K562 (cell line): ENCODE results near the gene DSP. TPM values are rescaled to one million over a fixed set of nuclear protein-coding genes. Genes with fewer than 3 reads are reported as not detected.

Source experiments
- ATAC-seq: fragments of 200-7000 bp; cut with Tn5 transposase; 3 replicates; pipeline ENCODE4 v1.9.1; 2020; ENCODE audit warnings: moderate library complexity
- BruUV-seq: library from RNA; stranded (reverse); fragments of 400-500 nt; replicated peaks from 2 replicates; lab custom pipeline; 2021; lab: Mats Ljungman, UMichigan
- CTCF ChIA-PET: fragments of 300-600 bp; formaldehyde crosslinking; extraction: SDS; loops from one replicate; lab custom pipeline; 2021; ENCODE audit warnings: low intra/inter-chr PET ratio; lab: Yijun Ruan, JAX
- POLR2A ChIA-PET: fragments of 300-600, 350-650 bp; sonication (Branson Sonifier 250); formaldehyde crosslinking; extraction: SDS; loops from one replicate; lab custom pipeline; 2021; ENCODE audit warnings: antibody characterized with exemption, inconsistent platforms; lab: Yijun Ruan, JAX
- DNase-seq, 4 experiments: peaks; one replicate each; pipeline versions ENCODE4 v3.0.0 to v3.0.0-alpha.2; 2011 to 2018; ENCODE audit warnings: low spot score in 3 of 4, mixed read lengths in 3 of 4; ENCODE audit errors: extremely low read depth in 1 of 4
- FAIRE-seq: peaks from 2 replicates; lab custom pipeline; 2011; peaks lifted over from hg19 to GRCh38; lab: Jason Lieb, UNC
- H2AFZ ChIP-seq: 2 replicates; pipeline ENCODE4 v1.6.0; 2011; ENCODE audit warnings: low read depth, low read length, control low read depth, inconsistent platforms
- H3K27ac ChIP-seq: fragments of 200-600 bp; 3 replicates; pipeline ENCODE4 v1.8.0; 2011; ENCODE audit warnings: low read depth, mild to moderate bottlenecking, control low read depth, inconsistent platforms, low read length, moderate library complexity, mixed read lengths; ENCODE audit errors: extremely low read depth
- H3K27me3 ChIP-seq, 2 experiments: fragments of 300-600 bp in 1 of 2; 2 replicates in 1 of 2; 3 replicates in 1 of 2; pipeline versions ENCODE4 v1.6.0 to v1.8.0; 2011; ENCODE audit warnings: inconsistent platforms in 2 of 2, low read length in 2 of 2, mild to moderate bottlenecking in 1 of 2, mixed read lengths in 1 of 2, moderate library complexity in 1 of 2; ENCODE audit not compliant: control insufficient read depth in 2 of 2, insufficient read depth in 2 of 2
- H3K36me3 ChIP-seq: fragments of 300-600 bp; 3 replicates; pipeline ENCODE4 v1.8.0; 2011; ENCODE audit warnings: mild to moderate bottlenecking, low read length, inconsistent platforms; ENCODE audit not compliant: control insufficient read depth, insufficient read depth
- H3K4me1 ChIP-seq, 2 experiments: fragments of 200-600 bp in 1 of 2; replicated peaks in 1 of 2; 2 replicates in 1 of 2; 3 replicates in 1 of 2; pipeline versions ENCODE4 v1.5.1 to v1.8.0; 2011; ENCODE audit warnings: inconsistent platforms in 2 of 2, low read length in 2 of 2, mild to moderate bottlenecking in 1 of 2, mixed read lengths in 1 of 2, moderate library complexity in 1 of 2; ENCODE audit not compliant: control insufficient read depth in 2 of 2, insufficient read depth in 2 of 2
- H3K4me2 ChIP-seq: 2 replicates; pipeline ENCODE4 v1.6.1; 2011; ENCODE audit warnings: low read length, control low read depth, inconsistent platforms, mixed read lengths; ENCODE audit not compliant: insufficient read depth
- H3K4me3 ChIP-seq: fragments of 200-600 bp; sonication (generic), shearing (Covaris generic); 2 replicates; pipeline ENCODE4 v1.5.1; 2016; ENCODE audit warnings: control low read depth, inconsistent platforms
- H3K79me2 ChIP-seq: fragments of 200-600 bp; 3 replicates; pipeline ENCODE4 v1.8.0; 2011; ENCODE audit warnings: low read length, inconsistent platforms; ENCODE audit not compliant: control insufficient read depth, insufficient read depth
- H3K9ac ChIP-seq, 2 experiments: 2 replicates each; pipeline versions ENCODE4 v1.6.0 to v1.6.1; 2011; ENCODE audit warnings: low read depth in 2 of 2, low read length in 2 of 2, control low read depth in 1 of 2, inconsistent platforms in 1 of 2, mild to moderate bottlenecking in 1 of 2, mixed read lengths in 1 of 2; ENCODE audit not compliant: insufficient read depth in 1 of 2
- H3K9me1 ChIP-seq: one replicate; pipeline ENCODE4 v1.6.0; 2011; ENCODE audit warnings: inconsistent platforms, mild to moderate bottlenecking, low read length, moderate library complexity; ENCODE audit not compliant: control insufficient read depth, insufficient read depth
- H3K9me3 ChIP-seq: replicated peaks from 2 replicates; pipeline ENCODE4 v1.5.1; 2011; ENCODE audit warnings: low read depth, low read length, inconsistent platforms; ENCODE audit not compliant: control insufficient read depth, insufficient read depth
- H4K20me1 ChIP-seq: replicated peaks from 2 replicates; pipeline ENCODE4 v1.6.1; 2011; ENCODE audit warnings: low read length, inconsistent platforms, mixed read lengths; ENCODE audit not compliant: control insufficient read depth, insufficient read depth
- HNRNPH1 ChIP-seq: fragments of 200-400 bp; formaldehyde crosslinking; optimal IDR thresholded peaks from 2 replicates; pipeline ENCODE3; 2017; ENCODE audit warnings: low read depth, mild to moderate bottlenecking, low read length, moderate library complexity
- SLC30A9 ChIP-seq: fragments of 250-450 bp; sonication (Bioruptor Pico); IDR thresholded peaks from 2 replicates; pipeline ENCODE4 v1.8.0; 2022; ENCODE audit warnings: mild to moderate bottlenecking, moderate library complexity
- SREBF1 ChIP-seq: fragments of 150-350 bp; IDR thresholded peaks from 2 replicates; pipeline ENCODE4 v1.6.1; 2014; ENCODE audit warnings: antibody characterized with exemption, low read depth, low read length, borderline replicate concordance
- ZNF408 ChIP-seq: fragments of 250-450 bp; sonication (Bioruptor Pico); IDR thresholded peaks from 2 replicates; pipeline ENCODE4 v1.4.0; 2020; ENCODE audit warnings: low read depth, mild to moderate bottlenecking, moderate library complexity
- ZNF699 ChIP-seq: fragments of 250-450 bp; sonication (Bioruptor Pico); IDR thresholded peaks from 2 replicates; pipeline ENCODE4 v1.8.0; 2021; ENCODE audit warnings: mild to moderate bottlenecking, moderate library complexity; ENCODE audit not compliant: insufficient replicate concordance
- WGBS: fragments of 100-300 bp; shearing (Covaris generic); methylation state at CpG from one replicate; pipeline ENCODE4 v1.1.6; 2016; ENCODE audit warnings: low coverage, mixed read lengths; ENCODE audit not compliant: insufficient coverage; ENCODE audit errors: missing lambda C conversion rate; 5-methylcytosine and 5-hydroxymethylcytosine counted together
- in situ Hi-C: fragments of 300-500 bp; cut with MboI; formaldehyde crosslinking; loops from 4 replicates; pipeline ENCODE4 v1.15.0; 2018; ENCODE audit warnings: inconsistent platforms, mixed read lengths
- intact Hi-C: fragments of 100-400 bp; cut with micrococcal nuclease; formaldehyde crosslinking; loops from 2 replicates; pipeline ENCODE4 v1.14.2; 2022
- polyA plus RNA-seq, 8 experiments: library from polyadenylated mRNA; depleted of rRNA in 4 of 8; stranded (reverse) in 5 of 8; unstranded in 3 of 8; fragments of >200 nt; fragmentation: Nextera tagmentation in 2 of 8; fragmentation: Illumina TruSeq in 1 of 8; extraction: Ambion mirVana in 2 of 8; extraction: Trizol in 1 of 8; gene quantifications; 2 replicates each; pipeline versions ENCODE4 v1.2.1 to v1.2.3, GENCODE V29; 2011 to 2014; ENCODE audit warnings: inconsistent platforms in 1 of 8, missing spikeins in 1 of 8
- total RNA-seq, 7 experiments: library from RNA; depleted of rRNA in 6 of 7; stranded (reverse); fragments of >200 nt in 6 of 7; fragmentation: Illumina TruSeq in 2 of 7; extraction: Trizol in 2 of 7; gene quantifications; 2 replicates each; pipeline versions ENCODE4 v1.2.1 to v1.2.3, GENCODE V29; 2011 to 2021; ENCODE audit warnings: low replicate concordance in 1 of 7

Gene DSP
- total and polyA plus RNA-seq, 9 of the 15 experiments (the other 6 are each of a cell fraction or from before 2014, with no cell fraction given), result under 0.01 to 0.24 (median 0.03) TPM; not detected in 2

GRCh38 chr6:7636151-7636550 lies 94.7 kb downstream of the DSP start:
- Histone ChIP-seq H3K4me2 (no peak overlapping the region), H3K27me3 (peaks cover 42 to 47% of the 10 kb centered on the region in 2 experiments), H3K4me3 (no peak overlapping the region), H3K27ac (no peak overlapping the region), H3K4me1 (no peaks in the 10 kb centered on the region)
- in situ Hi-C loops, result no loop called here
- CTCF ChIA-PET, result no interaction called here
- no peak for DNase-seq
- TF ChIP-seq ZNF408 (CRISPR knock-in tag) (no peak), ZNF699 (CRISPR knock-in tag) (no peak), SREBF1 (no peak), HNRNPH1 (no peak), SLC30A9 (CRISPR knock-in tag) (no peak)
- TF ChIP-seq, all 486 proteins: peak for 0
- Histone ChIP-seq H3K79me2 (no peaks in the 10 kb centered on the region), H3K36me3 (no peaks in the 10 kb centered on the region), H4K20me1 (no peaks in the 10 kb centered on the region), H3K9me3 (no peaks in the 10 kb centered on the region), H3K9ac (no peak overlapping the region), H3K9me1 (no peaks in the 10 kb centered on the region), H2AFZ (no peak overlapping the region)
- POLR2A ChIA-PET, result no interaction called here
- intact Hi-C loops, result no loop called here
- WGBS, result 0% methylated on average over 1 of the region's 1 CpG
- FAIRE-seq (no peak), ATAC-seq (no peak)
- BruUV-seq, result no TSS peak

Other genes starting within 250 kb of the DSP start
- gene SSR1, start 228.5 kb upstream of the DSP start, total RNA-seq (2014; rRNA removed), result 75.7 and 87.7 TPM in 2 replicates
- 129 and 148 TPM in 2 replicates for gene SSR1, start 228.5 kb upstream of the DSP start, total RNA-seq (2014; rRNA removed; fragmentation: Illumina TruSeq; extraction: Trizol)
- 94.0 and 97.4 TPM in 2 replicates for gene SSR1, start 228.5 kb upstream of the DSP start, total RNA-seq (2015; rRNA removed; fragmentation: Illumina TruSeq; extraction: Trizol)
- gene SSR1, start 228.5 kb upstream of the DSP start, total RNA-seq (2021), result 144 and 147 TPM in 2 replicates
- gene SSR1, start 228.5 kb upstream of the DSP start, polyA plus RNA-seq (2011; rRNA removed), result 176 and 197 TPM in 2 replicates
- gene SSR1, start 228.5 kb upstream of the DSP start, polyA plus RNA-seq (2014; fragmentation: Illumina TruSeq; extraction: Trizol), result 144 and 167 TPM in 2 replicates
- gene SSR1, start 228.5 kb upstream of the DSP start, polyA plus RNA-seq (2014; fragmentation: Nextera tagmentation; extraction: Ambion mirVana), result 100 to 1,000 TPM; 212 to 220 TPM
- gene SSR1, start 228.5 kb upstream of the DSP start, polyA plus RNA-seq (2014; rRNA removed), result 107 and 110 TPM in 2 replicates
- 0.18 and 0.20 TPM in 2 replicates for gene CAGE1, start 151.9 kb upstream of the DSP start, total RNA-seq (2014; rRNA removed)
- 0.16 and 0.18 TPM in 2 replicates for gene CAGE1, start 151.9 kb upstream of the DSP start, total RNA-seq (2014; rRNA removed; fragmentation: Illumina TruSeq; extraction: Trizol)
- gene CAGE1, start 151.9 kb upstream of the DSP start, total RNA-seq (2015; rRNA removed; fragmentation: Illumina TruSeq; extraction: Trizol), result 0.11 and 0.14 TPM in 2 replicates
- 0.11 and 0.33 TPM in 2 replicates for gene CAGE1, start 151.9 kb upstream of the DSP start, total RNA-seq (2021)
- gene CAGE1, start 151.9 kb upstream of the DSP start, polyA plus RNA-seq (2011; rRNA removed), result 0.13 TPM in 1 of 2 replicates, not detected in the other
- gene CAGE1, start 151.9 kb upstream of the DSP start, polyA plus RNA-seq (2014; fragmentation: Illumina TruSeq; extraction: Trizol), result not detected in 2 replicates
- gene CAGE1, start 151.9 kb upstream of the DSP start, polyA plus RNA-seq (2014; fragmentation: Nextera tagmentation; extraction: Ambion mirVana), result not detected
- gene CAGE1, start 151.9 kb upstream of the DSP start, polyA plus RNA-seq (2014; rRNA removed), result 0.04 TPM in 1 of 2 replicates, not detected in the other
- 52.8 and 129 TPM in 2 replicates for gene RIOK1, start 151.9 kb upstream of the DSP start, total RNA-seq (2014; rRNA removed)
- gene RIOK1, start 151.9 kb upstream of the DSP start, total RNA-seq (2014; rRNA removed; fragmentation: Illumina TruSeq; extraction: Trizol), result 52.2 and 55.1 TPM in 2 replicates
- 56.1 and 65.9 TPM in 2 replicates for gene RIOK1, start 151.9 kb upstream of the DSP start, total RNA-seq (2015; rRNA removed; fragmentation: Illumina TruSeq; extraction: Trizol)
- 48.6 TPM in 2 replicates for gene RIOK1, start 151.9 kb upstream of the DSP start, total RNA-seq (2021)
- 24.9 and 25.8 TPM in 2 replicates for gene RIOK1, start 151.9 kb upstream of the DSP start, polyA plus RNA-seq (2011; rRNA removed)
- 66.3 and 73.1 TPM in 2 replicates for gene RIOK1, start 151.9 kb upstream of the DSP start, polyA plus RNA-seq (2014; fragmentation: Illumina TruSeq; extraction: Trizol)
- 100 to 1,000 TPM in 1 of 2 experiments, 10 to 100 TPM in 1; 51.7 to 101 TPM for gene RIOK1, start 151.9 kb upstream of the DSP start, polyA plus RNA-seq (2014; fragmentation: Nextera tagmentation; extraction: Ambion mirVana)
- gene RIOK1, start 151.9 kb upstream of the DSP start, polyA plus RNA-seq (2014; rRNA removed), result 43.6 and 46.2 TPM in 2 replicates
- gene SNRNP48, start 48.5 kb downstream of the DSP start, total RNA-seq (2014; rRNA removed), result 17.1 and 17.7 TPM in 2 replicates
- gene SNRNP48, start 48.5 kb downstream of the DSP start, total RNA-seq (2014; rRNA removed; fragmentation: Illumina TruSeq; extraction: Trizol), result 32.9 and 35.7 TPM in 2 replicates
- 26.9 and 31.1 TPM in 2 replicates for gene SNRNP48, start 48.5 kb downstream of the DSP start, total RNA-seq (2015; rRNA removed; fragmentation: Illumina TruSeq; extraction: Trizol)
- 18.6 and 21.2 TPM in 2 replicates for gene SNRNP48, start 48.5 kb downstream of the DSP start, total RNA-seq (2021)
- 22.3 and 22.8 TPM in 2 replicates for gene SNRNP48, start 48.5 kb downstream of the DSP start, polyA plus RNA-seq (2011; rRNA removed)
- 20.6 and 28.1 TPM in 2 replicates for gene SNRNP48, start 48.5 kb downstream of the DSP start, polyA plus RNA-seq (2014; fragmentation: Illumina TruSeq; extraction: Trizol)
- 1 to 10 TPM; 6.2 to 8.7 TPM for gene SNRNP48, start 48.5 kb downstream of the DSP start, polyA plus RNA-seq (2014; fragmentation: Nextera tagmentation; extraction: Ambion mirVana)
- 18.6 and 19.2 TPM in 2 replicates for gene SNRNP48, start 48.5 kb downstream of the DSP start, polyA plus RNA-seq (2014; rRNA removed)
- not detected in 2 replicates for gene BMP6, start 184.4 kb downstream of the DSP start, total RNA-seq (2014; rRNA removed)
- 0.10 TPM in 1 of 2 replicates, not detected in the other for gene BMP6, start 184.4 kb downstream of the DSP start, total RNA-seq (2014; rRNA removed; fragmentation: Illumina TruSeq; extraction: Trizol)
- 0.07 and 0.15 TPM in 2 replicates for gene BMP6, start 184.4 kb downstream of the DSP start, total RNA-seq (2015; rRNA removed; fragmentation: Illumina TruSeq; extraction: Trizol)
- gene BMP6, start 184.4 kb downstream of the DSP start, total RNA-seq (2021), result 0.07 and 0.13 TPM in 2 replicates
- gene BMP6, start 184.4 kb downstream of the DSP start, polyA plus RNA-seq (2011; rRNA removed), result 0.04 and 0.15 TPM in 2 replicates
- 0.10 TPM in 2 replicates for gene BMP6, start 184.4 kb downstream of the DSP start, polyA plus RNA-seq (2014; fragmentation: Illumina TruSeq; extraction: Trizol)
- under 1 TPM in 1 of 2 experiments, not detected in 1; 0.01 TPM for gene BMP6, start 184.4 kb downstream of the DSP start, polyA plus RNA-seq (2014; fragmentation: Nextera tagmentation; extraction: Ambion mirVana)
- gene BMP6, start 184.4 kb downstream of the DSP start, polyA plus RNA-seq (2014; rRNA removed), result 0.05 and 0.22 TPM in 2 replicates